ENCODE data around the gene SAMSN1.
A peak's percentile ranks its signal among the peaks of the same experiment; 100 is the strongest.

SAMSN1 gene

GRCh38 chr21:14451546-14451945 lies 94.6 kb downstream of the SAMSN1 start:
- POLR2A ChIA-PET = no interaction called here
- Histone ChIP-seq H3K9me3 (ENCODE audit: control extremely low read depth in 1 of 5, control insufficient read depth in 4 of 5, insufficient read depth in 2 of 5, low read depth in 1 of 5, low read length in 4 of 5) (no peaks in the 10 kb centered on the region), H3K36me3 (ENCODE audit: control insufficient read depth in 4 of 4, insufficient read depth in 4 of 4, low read length in 3 of 4) (no peaks in the 10 kb centered on the region), H3K4me3 (ENCODE audit: control insufficient read depth in 1 of 7, extremely low read depth in 1 of 7, insufficient read depth in 4 of 7, low read depth in 2 of 7, low read length in 6 of 7) (no peak overlapping the region), H3K27ac (ENCODE audit: insufficient read depth in 1 of 2, low read depth in 1 of 2, low read length in 2 of 2, poor library complexity in 1 of 2, severe bottlenecking in 2 of 2) (peak overlapping the region in 1 of 2 experiments; percentile 81), H3K27me3 (replicated peaks in 2 of 5; ENCODE audit: control insufficient read depth in 4 of 5, insufficient read depth in 5 of 5, low read length in 4 of 5) (no peaks in the 10 kb centered on the region), H3K4me1 (ENCODE audit: control extremely low read depth in 1 of 4, control insufficient read depth in 4 of 4, insufficient read depth in 4 of 4, low read length in 3 of 4) (peaks cover 22 to 43% (median 36%) of the 10 kb centered on the region in 4 experiments)
- CTCF ChIA-PET = interaction anchor here (0.6 to 1.1 kb wide), 2 partner anchors 287 to 1100 kb away, joined by 3 read pairs; no protein-coding TSS in a partner anchor
- no CpG with 5 or more reads among the region's 2 CpGs for WGBS (ENCODE audit: insufficient coverage)
- DNase-seq = peak in 2 of 3 donors; percentile 10 to 19

GRCh38 chr21:14448784-14449183 lies 97.3 kb downstream of the SAMSN1 start:
- Histone ChIP-seq H3K27me3 (replicated peaks in 2 of 5; ENCODE audit: control insufficient read depth in 4 of 5, insufficient read depth in 5 of 5, low read length in 4 of 5) (no peaks in the 10 kb centered on the region), H3K4me1 (ENCODE audit: control extremely low read depth in 1 of 4, control insufficient read depth in 4 of 4, insufficient read depth in 4 of 4, low read length in 3 of 4) (peaks cover 6 to 24% (median 20%) of the 10 kb centered on the region in 4 experiments), H3K9me3 (ENCODE audit: control extremely low read depth in 1 of 5, control insufficient read depth in 4 of 5, insufficient read depth in 2 of 5, low read depth in 1 of 5, low read length in 4 of 5) (no peaks in the 10 kb centered on the region), H3K36me3 (ENCODE audit: control insufficient read depth in 4 of 4, insufficient read depth in 4 of 4, low read length in 3 of 4) (no peaks in the 10 kb centered on the region), H3K27ac (ENCODE audit: insufficient read depth in 1 of 2, low read depth in 1 of 2, low read length in 2 of 2, poor library complexity in 1 of 2, severe bottlenecking in 2 of 2) (no peak overlapping the region), H3K4me3 (ENCODE audit: control insufficient read depth in 1 of 7, extremely low read depth in 1 of 7, insufficient read depth in 4 of 7, low read depth in 2 of 7, low read length in 6 of 7) (no peak overlapping the region)
- ChIA-PET POLR2A (no interaction called here), CTCF (no interaction called here)
- 100% methylated on average over 1 of the region's 1 CpG for WGBS (ENCODE audit: insufficient coverage)
- DNase-seq = no peak

GRCh38 chr21:14438211-14438610 lies 107.9 kb downstream of the SAMSN1 start:
- Histone ChIP-seq H3K36me3 (ENCODE audit: control insufficient read depth in 4 of 4, insufficient read depth in 4 of 4, low read length in 3 of 4) (no peaks in the 10 kb centered on the region), H3K4me3 (ENCODE audit: control insufficient read depth in 1 of 7, extremely low read depth in 1 of 7, insufficient read depth in 4 of 7, low read depth in 2 of 7, low read length in 6 of 7) (no peak overlapping the region), H3K4me1 (ENCODE audit: control extremely low read depth in 1 of 4, control insufficient read depth in 4 of 4, insufficient read depth in 4 of 4, low read length in 3 of 4) (no peaks in the 10 kb centered on the region), H3K27ac (ENCODE audit: insufficient read depth in 1 of 2, low read depth in 1 of 2, low read length in 2 of 2, poor library complexity in 1 of 2, severe bottlenecking in 2 of 2) (no peak overlapping the region), H3K27me3 (replicated peaks in 2 of 5; ENCODE audit: control insufficient read depth in 4 of 5, insufficient read depth in 5 of 5, low read length in 4 of 5) (no peaks in the 10 kb centered on the region), H3K9me3 (ENCODE audit: control extremely low read depth in 1 of 5, control insufficient read depth in 4 of 5, insufficient read depth in 2 of 5, low read depth in 1 of 5, low read length in 4 of 5) (peaks cover 0 to 3% (median 0%) of the 10 kb centered on the region in 5 experiments)
- 100% methylated on average over 2 of the region's 4 CpGs for WGBS (ENCODE audit: insufficient coverage)
- DNase-seq = no peak
- ChIA-PET CTCF (no interaction called here), POLR2A (no interaction called here)

GRCh38 chr21:14435423-14435822 lies 110.7 kb downstream of the SAMSN1 start:
- Histone ChIP-seq H3K27ac (ENCODE audit: insufficient read depth in 1 of 2, low read depth in 1 of 2, low read length in 2 of 2, poor library complexity in 1 of 2, severe bottlenecking in 2 of 2) (no peak overlapping the region), H3K27me3 (replicated peaks in 2 of 5; ENCODE audit: control insufficient read depth in 4 of 5, insufficient read depth in 5 of 5, low read length in 4 of 5) (no peaks in the 10 kb centered on the region), H3K4me3 (ENCODE audit: control insufficient read depth in 1 of 7, extremely low read depth in 1 of 7, insufficient read depth in 4 of 7, low read depth in 2 of 7, low read length in 6 of 7) (no peak overlapping the region), H3K4me1 (ENCODE audit: control extremely low read depth in 1 of 4, control insufficient read depth in 4 of 4, insufficient read depth in 4 of 4, low read length in 3 of 4) (no peaks in the 10 kb centered on the region), H3K36me3 (ENCODE audit: control insufficient read depth in 4 of 4, insufficient read depth in 4 of 4, low read length in 3 of 4) (no peaks in the 10 kb centered on the region), H3K9me3 (ENCODE audit: control extremely low read depth in 1 of 5, control insufficient read depth in 4 of 5, insufficient read depth in 2 of 5, low read depth in 1 of 5, low read length in 4 of 5) (peaks cover 0 to 3% (median 0%) of the 10 kb centered on the region in 5 experiments)
- ChIA-PET CTCF (interaction anchor here (1.8 kb wide), 1 partner anchor 32 kb away, joined by 3 read pairs; no protein-coding TSS in a partner anchor), POLR2A (no interaction called here)
- no CpG with 5 or more reads among the region's 1 CpG for WGBS (ENCODE audit: insufficient coverage)
- no peak for DNase-seq
